T-helper 2 cell (primary cell): ENCODE measurements around the gene RAB15.
"Not testable (repeated sequence)": the region's sequence is repeated elsewhere in the genome, so short reads cannot be mapped to it uniquely, and the experiment has no call there.

Source experiments
- DNase-seq, 5 experiments: peaks; one replicate each; pipeline versions ENCODE4 v3.0.0 to v3.0.0-alpha.2; 2012 to 2022

The RAB15 gene

GRCh38 chr14:64937171-64937820 lies 34.8 kb downstream of the RAB15 start:
- no peak for DNase-seq

- peak in 1 of 5 experiments; percentile 37 for DNase-seq
Observed at GRCh38 chr14:64935508-64935907, 36.6 kb downstream of the RAB15 start.

- DNase-seq: no peak
Observed at GRCh38 chr14:64934338-64934929, 37.7 kb downstream of the RAB15 start.

- no peak for DNase-seq
Observed at GRCh38 chr14:64932231-64932630, 39.9 kb downstream of the RAB15 start.

DNA sequence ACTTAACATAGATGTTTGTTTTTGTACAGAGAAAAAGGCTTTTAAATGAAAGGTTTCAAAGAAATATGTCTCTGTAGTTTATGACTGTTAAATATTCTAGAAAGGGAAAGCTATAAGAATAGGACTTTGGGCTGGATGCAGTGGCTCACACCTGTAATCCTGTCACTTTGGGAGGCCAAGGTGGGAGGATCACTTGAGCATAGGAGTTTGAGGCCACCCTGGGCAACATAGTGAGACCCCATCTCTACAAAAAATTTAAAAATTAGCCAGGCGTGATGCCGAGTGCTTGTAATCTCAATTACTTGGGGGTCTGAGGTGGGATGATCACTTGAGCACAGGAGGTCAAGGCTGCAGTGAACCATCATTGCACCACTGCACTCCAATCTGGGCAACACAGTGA lies 41.0 kb downstream of the RAB15 start:
- DNase-seq: no peak

GRCh38 chr14:64930085-64930843 lies 41.9 kb downstream of the RAB15 start:
- DNase-seq: no peak

DNA sequence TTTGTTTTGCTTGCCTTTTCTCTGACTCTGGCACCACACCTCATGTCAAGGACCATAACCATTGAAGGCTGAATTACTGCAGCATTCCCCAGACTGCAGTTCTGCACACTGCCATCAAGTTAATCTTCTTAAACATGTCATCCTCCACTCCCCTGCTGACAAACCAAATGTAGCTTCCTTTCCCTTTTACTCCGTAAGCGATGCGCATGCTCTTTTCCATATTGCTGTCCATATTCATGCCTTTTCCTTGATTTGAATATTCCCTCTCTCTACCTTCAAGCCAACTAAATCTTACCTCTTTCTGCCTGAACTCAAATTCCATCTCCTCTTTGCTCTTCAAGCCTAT lies 43.1 kb downstream of the RAB15 start:
- no peak for DNase-seq

GRCh38 chr14:64928239-64929013 lies 43.7 kb downstream of the RAB15 start:
- DNase-seq: peak in 2 of 5 experiments; percentile 25 to 66

GRCh38 chr14:64927031-64927430 lies 45.1 kb downstream of the RAB15 start:
- DNase-seq: no peak

DNA sequence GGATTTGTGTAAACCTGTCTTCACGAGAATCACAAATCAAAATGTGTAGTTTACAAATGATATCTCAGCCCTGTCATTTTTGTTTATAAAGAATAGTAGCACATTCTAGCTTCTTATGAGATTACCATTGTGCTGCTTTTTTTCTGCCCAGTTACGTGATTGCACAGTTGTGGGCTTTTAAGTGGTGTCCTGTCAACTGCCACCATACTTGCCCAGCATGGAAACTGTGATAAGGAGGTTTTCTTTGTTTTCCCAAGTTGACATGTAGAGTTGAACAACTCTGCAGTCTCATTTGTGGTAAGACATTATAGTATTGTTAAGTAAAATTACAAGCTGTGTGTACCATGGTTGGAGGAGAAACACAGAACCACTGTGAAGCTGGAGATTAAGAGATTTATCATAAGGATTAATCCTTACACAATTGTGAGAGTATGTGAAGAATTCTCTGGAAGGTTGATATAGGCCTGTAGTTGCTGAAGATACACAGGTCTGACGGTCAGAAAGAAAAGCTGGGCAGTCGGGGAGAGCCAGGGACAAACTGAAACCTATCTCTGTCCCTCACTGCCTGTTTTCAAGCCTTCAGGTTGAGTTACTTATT lies 45.6 kb downstream of the RAB15 start:
- DNase-seq: no peak

GRCh38 chr14:64923015-64923414 lies 49.1 kb downstream of the RAB15 start:
- no peak for DNase-seq

DNA sequence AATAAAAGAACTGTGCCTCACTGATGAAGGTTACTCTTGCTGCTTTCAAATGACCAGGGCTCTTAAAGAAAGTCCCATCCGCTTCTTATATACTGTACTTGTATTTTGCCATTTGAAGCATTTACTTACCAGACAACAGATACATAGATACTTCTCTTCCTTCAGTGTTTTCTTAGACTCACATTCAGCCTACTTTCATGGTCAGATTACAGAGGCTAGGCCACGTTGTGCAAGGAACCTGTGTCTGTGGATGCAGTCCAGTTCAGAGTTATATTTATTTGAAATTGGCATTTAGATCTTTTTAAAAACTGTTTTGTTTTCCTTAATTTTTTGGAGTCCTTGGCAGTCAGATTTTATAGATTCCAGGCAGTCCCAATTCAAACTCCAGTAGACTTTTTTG lies 51.7 kb downstream of the RAB15 start:
- DNase-seq: no peak

DNA sequence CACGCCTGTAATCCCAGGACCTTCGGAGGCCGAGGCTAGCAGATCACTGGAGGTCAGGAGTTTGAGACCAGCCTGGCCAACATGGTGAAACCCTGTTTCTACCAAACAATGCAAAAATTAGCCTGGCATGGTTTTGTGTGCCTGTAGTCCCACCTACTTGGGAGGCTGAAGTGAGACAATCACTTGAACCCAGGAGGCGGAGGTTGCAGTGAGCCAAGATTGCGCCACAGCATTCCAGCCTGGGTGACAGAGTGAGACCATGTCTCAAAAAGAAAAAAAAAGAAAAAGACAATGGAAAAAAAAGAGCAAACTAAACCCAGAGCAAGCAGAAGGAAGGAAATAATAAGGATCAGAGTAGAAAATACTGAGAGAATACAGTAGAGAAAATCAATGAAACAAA lies 52.5 kb downstream of the RAB15 start:
- DNase-seq: no peak

DNA sequence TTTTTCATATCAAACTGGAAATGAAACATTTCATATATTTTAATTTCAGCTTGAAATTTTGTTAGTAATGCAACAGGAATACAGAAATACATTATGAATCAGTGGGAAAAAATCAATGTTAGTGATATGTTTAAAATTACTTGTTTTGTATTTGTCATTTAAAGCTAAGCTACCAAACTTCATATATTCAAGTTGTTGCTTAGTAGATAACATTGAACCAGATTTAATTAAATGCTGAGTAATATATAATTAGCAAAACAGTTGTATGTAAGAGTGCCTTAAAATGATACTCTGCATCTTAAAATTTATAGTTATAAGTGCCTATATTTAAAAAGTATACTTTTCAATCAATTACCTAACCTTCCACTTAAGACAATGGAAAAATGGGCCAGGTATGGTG lies 52.9 kb downstream of the RAB15 start:
- no peak for DNase-seq

DNA sequence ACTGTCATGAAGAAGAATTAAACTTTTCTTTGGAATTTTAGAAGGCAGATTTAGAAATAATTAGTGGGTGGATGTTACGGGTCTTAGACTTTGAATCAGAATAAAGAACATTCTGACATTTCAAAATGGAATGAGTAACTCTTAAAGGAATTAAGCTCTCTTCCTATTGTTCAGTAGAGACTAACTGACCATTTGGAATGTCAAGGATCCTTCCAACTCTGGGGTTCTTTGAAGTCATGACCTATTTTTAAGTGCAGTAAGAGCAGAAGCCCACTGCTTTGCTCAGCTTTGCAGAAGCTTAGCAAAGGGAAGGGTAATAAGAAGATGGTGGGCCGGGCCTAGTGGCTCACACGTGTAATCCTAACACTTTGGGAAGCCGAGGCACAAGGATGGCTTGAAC lies 53.9 kb downstream of the RAB15 start:
- DNase-seq: no peak

DNA sequence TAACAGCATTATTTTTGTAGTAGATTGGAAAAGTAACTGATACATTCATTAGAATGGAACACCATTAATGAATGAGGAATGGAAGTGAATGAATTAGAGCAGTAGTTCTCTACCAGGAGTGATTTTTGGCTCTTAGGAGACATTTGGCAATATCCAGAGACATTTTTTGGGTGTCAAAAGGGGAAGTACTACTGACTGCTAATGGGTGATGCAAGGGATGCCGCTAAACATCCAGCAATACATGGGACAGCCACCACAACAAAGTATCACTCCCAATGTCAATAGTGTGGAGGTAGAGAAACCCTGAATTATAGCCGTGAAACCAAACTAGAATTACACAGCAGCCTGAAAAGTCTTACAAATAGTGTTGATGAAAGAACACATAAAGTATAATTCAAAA lies 56.3 kb downstream of the RAB15 start:
- DNase-seq: peak in 1 of 5 experiments; percentile 9

DNA sequence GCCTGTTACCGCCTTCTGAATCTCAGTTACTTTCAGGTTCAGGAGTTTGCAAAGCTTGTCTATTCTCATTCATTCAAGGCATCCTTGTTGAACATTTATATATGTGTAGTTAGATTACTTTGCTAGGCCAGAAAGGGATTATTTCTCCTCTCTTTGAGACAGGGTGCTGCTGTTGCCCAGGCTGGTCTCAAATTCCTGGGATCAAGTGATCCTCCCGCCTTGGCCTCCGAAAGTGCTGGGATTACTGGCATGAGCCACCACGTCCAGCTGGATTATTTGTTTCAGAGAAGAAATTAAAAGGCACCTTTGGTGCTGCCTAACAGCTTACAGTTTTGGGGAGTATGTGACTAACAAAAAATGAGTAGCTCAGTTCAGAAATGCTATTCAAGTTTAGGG lies 57.1 kb downstream of the RAB15 start:
- no peak for DNase-seq

DNA sequence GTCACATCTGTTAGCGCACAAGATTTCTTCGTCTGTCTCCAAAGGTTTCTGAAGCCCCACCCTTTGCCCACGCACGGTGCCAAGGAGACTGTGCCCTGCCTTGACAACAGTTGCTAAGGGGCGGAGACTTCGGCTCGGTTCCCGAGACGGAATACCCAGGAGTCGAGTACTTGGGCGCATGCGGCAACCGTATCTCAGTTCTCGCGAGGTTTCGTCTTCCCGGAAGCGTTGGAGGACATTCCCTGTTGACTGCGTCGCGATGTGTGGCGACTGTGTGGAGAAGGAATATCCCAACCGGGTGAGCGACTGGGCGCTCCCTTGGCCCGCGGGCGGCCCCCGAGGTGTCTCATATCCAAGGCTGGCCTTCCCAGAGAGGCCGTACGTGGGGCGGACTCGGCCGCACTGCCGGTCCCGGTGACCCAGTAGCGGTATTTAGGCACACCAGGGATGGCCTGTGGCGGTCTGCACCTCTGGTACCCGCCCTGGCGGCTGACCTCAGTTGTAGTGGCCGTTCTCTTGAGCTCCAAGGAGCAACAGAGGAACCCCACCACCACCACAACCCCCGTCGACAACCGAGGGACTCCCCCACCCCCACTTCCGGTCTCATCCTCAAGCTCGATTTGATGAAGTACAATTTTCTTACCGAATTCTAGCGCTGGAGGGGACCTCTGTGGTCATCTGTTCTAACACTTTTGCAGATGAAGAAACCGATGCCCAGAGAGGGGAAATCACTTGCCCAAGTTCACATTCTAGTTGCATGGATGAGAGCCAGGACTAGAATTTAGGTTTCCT lies 57.7 kb downstream of the RAB15 start, which contains the start of gene CHURC1:
CHURC1 (plus strand) TSS at position 219 of the 792 bp plus-strand sequence; CDS start at position 260, 41 bp downstream.
- peak; percentile 85 to 98 (median 96) for DNase-seq

- DNase-seq: not testable (repeated sequence)
Observed at GRCh38 chr14:64913477-64913876, 58.7 kb downstream of the RAB15 start.

- DNase-seq: peak in 1 of 5 experiments; percentile 54
Observed at GRCh38 chr14:64912261-64912660, 59.9 kb downstream of the RAB15 start.

- no peak for DNase-seq
Observed at GRCh38 chr14:64910847-64911495, 61.2 kb downstream of the RAB15 start.
